K562 (cell line): ENCODE measurements around the gene CXCR6. TPM values are rescaled to one million over a fixed set of nuclear protein-coding genes. Genes with fewer than 3 reads are reported as not detected.

ENCODE experiments used
- ATAC-seq: fragments of 200-7000 bp; cut with Tn5 transposase; 3 replicates; pipeline ENCODE4 v1.9.1; 2020; ENCODE audit warnings: moderate library complexity
- BruUV-seq: library from RNA; stranded (reverse); fragments of 400-500 nt; replicated peaks from 2 replicates; lab custom pipeline; 2021; lab: Mats Ljungman, UMichigan
- CTCF ChIA-PET: fragments of 300-600 bp; formaldehyde crosslinking; extraction: SDS; loops from one replicate; lab custom pipeline; 2021; ENCODE audit warnings: low intra/inter-chr PET ratio; lab: Yijun Ruan, JAX
- POLR2A ChIA-PET: fragments of 300-600, 350-650 bp; sonication (Branson Sonifier 250); formaldehyde crosslinking; extraction: SDS; loops from one replicate; lab custom pipeline; 2021; ENCODE audit warnings: antibody characterized with exemption, inconsistent platforms; lab: Yijun Ruan, JAX
- DNase-seq, 4 experiments: peaks; one replicate each; pipeline versions ENCODE4 v3.0.0 to v3.0.0-alpha.2; 2011 to 2018; ENCODE audit warnings: low spot score in 3 of 4, mixed read lengths in 3 of 4; ENCODE audit errors: extremely low read depth in 1 of 4
- FAIRE-seq: peaks from 2 replicates; lab custom pipeline; 2011; peaks lifted over from hg19 to GRCh38; lab: Jason Lieb, UNC
- H2AFZ ChIP-seq: 2 replicates; pipeline ENCODE4 v1.6.0; 2011; ENCODE audit warnings: low read depth, low read length, control low read depth, inconsistent platforms
- H3K27ac ChIP-seq: fragments of 200-600 bp; 3 replicates; pipeline ENCODE4 v1.8.0; 2011; ENCODE audit warnings: low read depth, mild to moderate bottlenecking, control low read depth, inconsistent platforms, low read length, moderate library complexity, mixed read lengths; ENCODE audit errors: extremely low read depth
- H3K27me3 ChIP-seq, 2 experiments: fragments of 300-600 bp in 1 of 2; 2 replicates in 1 of 2; 3 replicates in 1 of 2; pipeline versions ENCODE4 v1.6.0 to v1.8.0; 2011; ENCODE audit warnings: inconsistent platforms in 2 of 2, low read length in 2 of 2, mild to moderate bottlenecking in 1 of 2, mixed read lengths in 1 of 2, moderate library complexity in 1 of 2; ENCODE audit not compliant: control insufficient read depth in 2 of 2, insufficient read depth in 2 of 2
- H3K36me3 ChIP-seq: fragments of 300-600 bp; 3 replicates; pipeline ENCODE4 v1.8.0; 2011; ENCODE audit warnings: mild to moderate bottlenecking, low read length, inconsistent platforms; ENCODE audit not compliant: control insufficient read depth, insufficient read depth
- H3K4me1 ChIP-seq, 2 experiments: fragments of 200-600 bp in 1 of 2; replicated peaks in 1 of 2; 2 replicates in 1 of 2; 3 replicates in 1 of 2; pipeline versions ENCODE4 v1.5.1 to v1.8.0; 2011; ENCODE audit warnings: inconsistent platforms in 2 of 2, low read length in 2 of 2, mild to moderate bottlenecking in 1 of 2, mixed read lengths in 1 of 2, moderate library complexity in 1 of 2; ENCODE audit not compliant: control insufficient read depth in 2 of 2, insufficient read depth in 2 of 2
- H3K4me2 ChIP-seq: 2 replicates; pipeline ENCODE4 v1.6.1; 2011; ENCODE audit warnings: low read length, control low read depth, inconsistent platforms, mixed read lengths; ENCODE audit not compliant: insufficient read depth
- H3K4me3 ChIP-seq: fragments of 200-600 bp; sonication (generic), shearing (Covaris generic); 2 replicates; pipeline ENCODE4 v1.5.1; 2016; ENCODE audit warnings: control low read depth, inconsistent platforms
- H3K79me2 ChIP-seq: fragments of 200-600 bp; 3 replicates; pipeline ENCODE4 v1.8.0; 2011; ENCODE audit warnings: low read length, inconsistent platforms; ENCODE audit not compliant: control insufficient read depth, insufficient read depth
- H3K9ac ChIP-seq, 2 experiments: 2 replicates each; pipeline versions ENCODE4 v1.6.0 to v1.6.1; 2011; ENCODE audit warnings: low read depth in 2 of 2, low read length in 2 of 2, control low read depth in 1 of 2, inconsistent platforms in 1 of 2, mild to moderate bottlenecking in 1 of 2, mixed read lengths in 1 of 2; ENCODE audit not compliant: insufficient read depth in 1 of 2
- H3K9me1 ChIP-seq: one replicate; pipeline ENCODE4 v1.6.0; 2011; ENCODE audit warnings: inconsistent platforms, mild to moderate bottlenecking, low read length, moderate library complexity; ENCODE audit not compliant: control insufficient read depth, insufficient read depth
- H3K9me3 ChIP-seq: replicated peaks from 2 replicates; pipeline ENCODE4 v1.5.1; 2011; ENCODE audit warnings: low read depth, low read length, inconsistent platforms; ENCODE audit not compliant: control insufficient read depth, insufficient read depth
- H4K20me1 ChIP-seq: replicated peaks from 2 replicates; pipeline ENCODE4 v1.6.1; 2011; ENCODE audit warnings: low read length, inconsistent platforms, mixed read lengths; ENCODE audit not compliant: control insufficient read depth, insufficient read depth
- CBFA2T3 ChIP-seq: fragments of 450-650 bp; IDR thresholded peaks from 2 replicates; pipeline ENCODE4 v1.6.1; 2017
- COPS2 ChIP-seq: fragments of 450-650 bp; conservative IDR thresholded peaks from 2 replicates; pipeline ENCODE4 v1.6.1; 2016; ENCODE audit warnings: mild to moderate bottlenecking, moderate library complexity
- EGR1 ChIP-seq: fragments of 450-650 bp; conservative IDR thresholded peaks from 2 replicates; pipeline ENCODE4 v1.6.1; 2017; ENCODE audit warnings: mild to moderate bottlenecking
- TCF7 ChIP-seq: sonication (generic); IDR thresholded peaks from 2 replicates; pipeline ENCODE4 v1.6.1; 2016; ENCODE audit warnings: antibody characterized with exemption, borderline replicate concordance
- YY1 ChIP-seq, 3 experiments: IDR thresholded peaks; 2 replicates each; pipeline ENCODE4 v1.6.1; 2011; ENCODE audit warnings: low read length in 2 of 3, mild to moderate bottlenecking in 2 of 3, moderate library complexity in 2 of 3, borderline replicate concordance in 1 of 3, control low read depth in 1 of 3, low read depth in 1 of 3; ENCODE audit not compliant: insufficient read depth in 3 of 3, insufficient replicate concordance in 2 of 3, control insufficient read depth in 1 of 3, insufficient read length in 1 of 3; ENCODE audit errors: extremely low read depth in 1 of 3
- WGBS: fragments of 100-300 bp; shearing (Covaris generic); methylation state at CpG from one replicate; pipeline ENCODE4 v1.1.6; 2016; ENCODE audit warnings: low coverage, mixed read lengths; ENCODE audit not compliant: insufficient coverage; ENCODE audit errors: missing lambda C conversion rate; 5-methylcytosine and 5-hydroxymethylcytosine counted together
- in situ Hi-C: fragments of 300-500 bp; cut with MboI; formaldehyde crosslinking; loops from 4 replicates; pipeline ENCODE4 v1.15.0; 2018; ENCODE audit warnings: inconsistent platforms, mixed read lengths
- intact Hi-C: fragments of 100-400 bp; cut with micrococcal nuclease; formaldehyde crosslinking; loops from 2 replicates; pipeline ENCODE4 v1.14.2; 2022
- polyA plus RNA-seq, 8 experiments: library from polyadenylated mRNA; depleted of rRNA in 4 of 8; stranded (reverse) in 5 of 8; unstranded in 3 of 8; fragments of >200 nt; fragmentation: Nextera tagmentation in 2 of 8; fragmentation: Illumina TruSeq in 1 of 8; extraction: Ambion mirVana in 2 of 8; extraction: Trizol in 1 of 8; gene quantifications; 2 replicates each; pipeline versions ENCODE4 v1.2.1 to v1.2.3, GENCODE V29; 2011 to 2014; ENCODE audit warnings: inconsistent platforms in 1 of 8, missing spikeins in 1 of 8
- total RNA-seq, 7 experiments: library from RNA; depleted of rRNA in 6 of 7; stranded (reverse); fragments of >200 nt in 6 of 7; fragmentation: Illumina TruSeq in 2 of 7; extraction: Trizol in 2 of 7; gene quantifications; 2 replicates each; pipeline versions ENCODE4 v1.2.1 to v1.2.3, GENCODE V29; 2011 to 2021; ENCODE audit warnings: low replicate concordance in 1 of 7
- TF ChIP-seq, protein P1 (sequence below): fragments of 450-650 bp; formaldehyde crosslinking; IDR thresholded peaks from 2 replicates; pipeline ENCODE4 v1.4.0; 2020; ENCODE audit warnings: mild to moderate bottlenecking, moderate library complexity

Gene CXCR6
- total and polyA plus RNA-seq, 9 of the 15 experiments (the other 6 are each of a cell fraction or from before 2014, with no cell fraction given) = 0.28 TPM; not detected in 8

GRCh38 chr3:45915518-45916231 lies 27.6 kb upstream of the CXCR6 start:
- Histone ChIP-seq H4K20me1 (no peaks in the 10 kb centered on the region; the same call in 1 of the 2 replicates), H3K4me1 (no peaks in the 10 kb centered on the region; a peak in 1 of 5 replicates), H3K79me2 (no peaks in the 10 kb centered on the region), H3K9me3 (no peaks in the 10 kb centered on the region), H2AFZ (no peak overlapping the region), H3K9ac (no peak overlapping the region), H3K36me3 (peaks cover 3% of the 10 kb centered on the region; the same call in 1 of the 3 replicates), H3K27me3 (peaks cover 0 to 7% of the 10 kb centered on the region in 2 experiments; a peak in 2 of 5 replicates), H3K27ac (no peak overlapping the region), H3K9me1 (no peaks in the 10 kb centered on the region), H3K4me2 (no peak overlapping the region), H3K4me3 (no peak overlapping the region)
- TF ChIP-seq YY1 (IDR thresholded peaks at IDR 0.05; ENCODE audit: borderline replicate concordance in 1 of 3, control insufficient read depth in 1 of 3, extremely low read depth in 1 of 3, insufficient read depth in 3 of 3, insufficient read length in 1 of 3, insufficient replicate concordance in 2 of 3, low read depth in 1 of 3, low read length in 2 of 3) (peak in 1 of 3 experiments; percentile 3), CBFA2T3 (0 out of 2 replicates have a peak, but pooled peaks have one; percentile 18), TCF7 (no peak), EGR1 (peak; percentile 89), COPS2 (no peak)
- TF ChIP-seq, protein P1, sequence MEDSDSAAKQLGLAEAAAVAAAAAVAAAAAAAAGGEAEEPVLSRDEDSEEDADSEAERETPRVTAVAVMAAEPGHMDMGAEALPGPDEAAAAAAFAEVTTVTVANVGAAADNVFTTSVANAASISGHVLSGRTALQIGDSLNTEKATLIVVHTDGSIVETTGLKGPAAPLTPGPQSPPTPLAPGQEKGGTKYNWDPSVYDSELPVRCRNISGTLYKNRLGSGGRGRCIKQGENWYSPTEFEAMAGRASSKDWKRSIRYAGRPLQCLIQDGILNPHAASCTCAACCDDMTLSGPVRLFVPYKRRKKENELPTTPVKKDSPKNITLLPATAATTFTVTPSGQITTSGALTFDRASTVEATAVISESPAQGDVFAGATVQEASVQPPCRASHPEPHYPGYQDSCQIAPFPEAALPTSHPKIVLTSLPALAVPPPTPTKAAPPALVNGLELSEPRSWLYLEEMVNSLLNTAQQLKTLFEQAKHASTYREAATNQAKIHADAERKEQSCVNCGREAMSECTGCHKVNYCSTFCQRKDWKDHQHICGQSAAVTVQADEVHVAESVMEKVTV = no peak
- no TSS peak for BruUV-seq
- ChIA-PET POLR2A (interaction anchor here (0.6 to 0.8 kb wide), 2 partner anchors 8 to 108 kb away, joined by 3 read pairs; no protein-coding TSS in a partner anchor), CTCF (no interaction called here)
- intact Hi-C loops (no loop called here), in situ Hi-C loops (no loop called here)
- 22% methylated on average over 12 of the region's 13 CpGs for WGBS
- peak; percentile 71 for FAIRE-seq
- ATAC-seq = peak; percentile 31; the same call in 2 of the 3 replicates
- DNase-seq = peak; percentile 38 to 45 (median 42)
